KOPT-K1 (cell line): ENCODE data around the gene LAMA5.

Experiments
- H3K27ac ChIP-seq: fragments of 200-600 bp; sonication (generic); 2 replicates; pipeline ENCODE4 v1.5.1; 2016; ENCODE audit warnings: antibody characterized with exemption, mild to moderate bottlenecking, low read depth, low read length; ENCODE audit not compliant: poor library complexity, severe bottlenecking
- H3K36me3 ChIP-seq: fragments of 200-600 bp; sonication (generic); 2 replicates; pipeline ENCODE4 v1.5.1; 2017; ENCODE audit warnings: antibody characterized with exemption, mild to moderate bottlenecking, low read length, moderate library complexity; ENCODE audit not compliant: insufficient read depth
- H3K9me3 ChIP-seq: fragments of 200-600 bp; sonication (generic); 2 replicates; pipeline ENCODE4 v1.5.1; 2017; ENCODE audit warnings: antibody characterized with exemption, low read length, mild to moderate bottlenecking; ENCODE audit not compliant: insufficient read depth, poor library complexity, severe bottlenecking

LAMA5 gene

DNA sequence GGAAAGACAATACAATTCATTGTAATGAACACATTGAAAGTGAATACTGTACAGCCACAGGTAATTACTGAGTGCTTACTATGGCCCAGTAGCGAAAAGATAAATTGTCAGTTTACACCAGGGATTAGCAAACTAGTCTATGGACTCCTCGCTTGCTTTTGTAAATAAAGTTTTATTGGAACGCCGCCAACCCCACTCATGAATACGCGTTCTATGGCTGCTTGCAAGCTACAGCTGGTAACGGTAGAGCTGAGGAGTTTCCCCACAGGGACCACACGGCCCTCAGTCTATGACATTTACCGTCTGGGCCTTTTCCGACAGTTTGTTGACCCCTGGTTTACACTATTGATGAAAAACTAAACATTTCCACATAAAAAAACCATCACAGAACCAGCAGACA is 24.2 kb downstream of the LAMA5 start:
- Histone ChIP-seq H3K27ac (no peak overlapping the region), H3K36me3 (no peaks in the 10 kb centered on the region), H3K9me3 (peaks cover 5% of the 10 kb centered on the region)

DNA sequence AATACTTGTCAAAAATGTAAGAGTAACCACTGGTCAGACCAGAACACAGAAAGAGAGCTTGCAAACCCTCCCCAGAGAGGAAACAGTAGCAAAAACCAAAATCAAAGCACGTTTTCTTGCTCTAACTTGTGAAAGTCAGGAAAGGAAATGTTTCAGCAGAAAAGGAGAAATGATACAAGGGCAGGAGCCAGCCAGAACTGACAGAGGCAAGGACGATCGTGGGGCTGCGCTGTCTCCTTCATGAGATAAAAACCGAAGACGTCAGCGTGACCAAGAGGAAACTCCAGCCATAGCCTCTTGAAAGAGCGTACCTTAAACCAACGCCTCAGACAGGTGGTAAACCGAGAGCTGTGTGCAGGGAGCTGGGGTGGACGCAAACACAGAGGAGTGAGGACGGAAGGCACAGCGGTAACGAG is 27.5 kb downstream of the LAMA5 start:
- H3K36me3 ChIP-seq: no peaks in the 10 kb centered on the region
- H3K9me3 ChIP-seq: peaks cover 5% of the 10 kb centered on the region
- H3K27ac ChIP-seq: no peak overlapping the region

DNA sequence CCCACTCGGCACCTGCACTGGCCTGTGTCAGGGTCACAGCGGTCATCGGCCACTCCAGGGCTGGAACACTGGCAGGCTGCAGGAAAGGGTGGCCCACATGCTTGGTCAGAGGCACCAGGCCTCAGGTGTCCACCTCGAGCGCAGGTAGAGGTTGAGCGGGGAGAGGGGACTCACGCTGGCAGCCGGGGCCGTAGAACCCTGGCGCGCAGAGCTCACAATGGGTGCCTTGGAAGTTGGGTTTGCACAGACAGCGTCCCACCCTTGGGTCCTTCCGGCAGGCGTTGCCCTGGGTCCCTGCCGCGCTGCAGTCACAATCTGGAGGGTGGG is 28.9 kb downstream of the LAMA5 start:
- no peaks in the 10 kb centered on the region for H3K36me3 ChIP-seq
- H3K9me3 ChIP-seq: peaks cover 5% of the 10 kb centered on the region
- H3K27ac ChIP-seq: no peak overlapping the region

DNA sequence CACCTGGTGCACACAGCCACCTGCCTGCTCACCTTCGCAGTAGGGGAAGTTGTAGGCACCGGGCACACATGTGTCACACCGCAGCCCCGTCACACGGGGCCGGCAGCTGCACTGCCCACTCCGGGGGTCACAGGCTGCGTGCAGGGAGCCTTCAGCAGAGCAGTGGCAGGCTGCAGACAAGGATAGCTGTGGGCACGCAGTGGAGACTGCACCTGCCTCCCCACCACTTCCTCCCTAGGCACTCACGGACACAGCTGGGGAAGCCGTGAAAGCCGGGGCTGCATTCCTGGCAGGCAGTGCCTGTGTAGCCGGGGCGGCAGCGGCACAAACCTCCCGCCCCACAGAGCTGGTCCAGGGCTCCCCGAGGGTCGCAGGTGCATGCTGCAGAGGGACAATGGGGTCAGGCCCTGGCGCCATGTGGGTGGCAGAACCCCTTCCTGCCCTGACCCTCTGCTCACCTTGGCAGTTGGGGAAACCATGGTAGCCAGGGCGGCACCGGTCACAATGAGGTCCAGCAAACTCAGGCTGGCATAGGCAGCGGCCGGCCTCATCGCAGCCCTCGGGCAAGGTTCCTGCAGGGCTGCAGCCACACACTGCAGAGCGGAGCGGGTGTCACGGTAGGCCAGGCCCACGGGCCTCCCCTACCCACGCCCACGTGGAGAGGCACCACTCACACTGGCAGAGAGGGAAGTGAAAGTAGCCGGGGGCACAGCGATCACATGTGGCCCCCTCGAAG is 29.4 kb downstream of the LAMA5 start:
- no peak overlapping the region for H3K27ac ChIP-seq
- peaks cover 5% of the 10 kb centered on the region for H3K9me3 ChIP-seq
- no peaks in the 10 kb centered on the region for H3K36me3 ChIP-seq

DNA sequence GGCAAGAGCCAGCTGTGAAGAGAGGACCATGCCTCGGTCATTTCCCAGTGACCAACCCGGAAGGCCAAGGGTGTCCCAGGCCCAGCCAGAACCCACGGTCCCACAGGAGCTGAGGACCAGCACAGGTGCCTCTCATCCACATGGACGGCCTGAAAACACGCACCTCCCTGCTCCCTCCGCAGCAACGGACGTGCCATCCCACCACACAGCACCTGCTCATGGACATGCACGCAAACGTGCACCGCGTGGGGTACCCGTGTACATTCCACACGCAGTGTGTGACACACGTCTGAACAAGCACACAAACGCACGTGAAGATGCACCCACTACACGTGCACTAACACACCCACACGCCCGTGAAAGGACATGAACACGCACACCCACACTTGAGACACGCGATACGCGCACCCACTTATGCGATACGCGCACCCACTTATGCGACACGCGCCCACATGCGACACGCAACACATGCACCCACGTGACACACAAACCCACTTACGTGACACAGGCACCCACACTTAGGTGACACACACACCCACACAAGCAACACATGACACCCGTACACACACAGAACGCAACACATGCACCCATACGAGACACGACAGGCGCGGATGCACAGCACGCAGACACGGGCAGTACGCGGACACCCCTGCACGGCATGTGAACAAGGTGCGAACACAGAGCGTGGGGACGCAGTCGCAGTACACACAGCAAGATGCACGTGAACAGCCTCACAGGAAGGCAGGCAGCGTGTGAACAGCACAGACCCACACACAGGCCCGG is 30.1 kb downstream of the LAMA5 start:
- Histone ChIP-seq H3K27ac (no peak overlapping the region), H3K36me3 (no peaks in the 10 kb centered on the region)

DNA sequence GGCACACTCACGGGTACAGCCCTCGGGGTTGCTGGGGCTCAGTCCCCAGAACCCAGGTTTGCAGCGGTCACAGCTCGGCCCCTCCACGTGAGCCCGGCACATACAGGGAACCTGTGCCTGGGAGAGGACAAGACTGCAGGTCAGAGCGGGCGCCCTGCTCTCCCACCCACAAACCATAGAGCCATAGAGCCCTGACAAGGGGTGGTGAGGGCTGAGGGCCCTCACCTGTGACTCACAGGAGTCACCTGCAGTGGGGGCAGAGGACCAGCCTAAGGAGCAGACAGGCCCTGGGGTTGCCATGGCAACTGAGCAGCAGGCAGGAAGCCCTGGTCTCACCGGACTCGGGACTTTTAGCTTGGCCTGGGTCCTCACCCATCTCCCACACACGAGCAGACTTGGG is 30.8 kb downstream of the LAMA5 start:
- Histone ChIP-seq H3K36me3 (no peaks in the 10 kb centered on the region), H3K9me3 (peaks cover 4% of the 10 kb centered on the region), H3K27ac (no peak overlapping the region)

More for the DNA sequence above, 30.1 kb downstream of the LAMA5 start:
- peaks cover 5% of the 10 kb centered on the region for H3K9me3 ChIP-seq

DNA sequence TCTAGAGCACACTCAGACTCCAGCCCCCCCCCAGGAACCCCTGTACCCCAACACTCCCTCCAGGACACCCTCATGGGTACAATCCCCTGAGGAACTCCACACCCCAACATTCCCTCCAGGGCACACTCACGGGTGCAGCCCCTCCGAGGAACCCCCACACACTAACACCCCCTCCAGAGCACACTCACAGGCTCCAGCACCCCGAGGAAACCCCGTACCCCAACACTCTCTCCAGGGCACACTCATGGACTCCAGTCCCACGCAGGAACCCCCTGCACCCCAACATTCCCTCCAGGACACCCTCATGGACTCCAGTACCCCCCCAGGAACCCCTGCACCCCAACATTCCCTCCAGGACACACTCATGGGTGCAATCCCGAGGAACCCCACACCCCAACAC is 31.6 kb downstream of the LAMA5 start:
- Histone ChIP-seq H3K36me3 (no peaks in the 10 kb centered on the region), H3K27ac (no peak overlapping the region), H3K9me3 (no peaks in the 10 kb centered on the region)

DNA sequence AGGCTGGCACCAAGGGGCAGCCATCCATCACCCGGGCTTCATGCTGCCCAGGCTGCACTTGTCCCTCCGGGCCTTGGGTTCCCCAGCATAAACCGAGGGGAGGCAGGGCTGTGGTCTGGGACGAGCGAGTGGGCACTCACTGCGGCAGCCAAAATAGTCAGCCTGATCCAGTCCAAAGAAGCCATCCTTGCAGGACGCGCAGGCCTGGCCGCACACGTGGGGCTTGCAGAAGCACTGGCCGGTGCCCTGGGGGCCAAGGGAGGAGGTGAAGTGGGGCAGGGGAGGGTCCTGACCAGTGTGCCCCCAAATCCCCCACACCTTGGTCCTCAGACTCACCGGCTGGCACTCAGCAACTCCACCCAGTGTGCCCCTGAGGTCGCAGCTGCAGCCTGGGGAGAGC is 32.2 kb downstream of the LAMA5 start:
- no peak overlapping the region for H3K27ac ChIP-seq
- no peaks in the 10 kb centered on the region for H3K36me3 ChIP-seq
- H3K9me3 ChIP-seq: no peaks in the 10 kb centered on the region

DNA sequence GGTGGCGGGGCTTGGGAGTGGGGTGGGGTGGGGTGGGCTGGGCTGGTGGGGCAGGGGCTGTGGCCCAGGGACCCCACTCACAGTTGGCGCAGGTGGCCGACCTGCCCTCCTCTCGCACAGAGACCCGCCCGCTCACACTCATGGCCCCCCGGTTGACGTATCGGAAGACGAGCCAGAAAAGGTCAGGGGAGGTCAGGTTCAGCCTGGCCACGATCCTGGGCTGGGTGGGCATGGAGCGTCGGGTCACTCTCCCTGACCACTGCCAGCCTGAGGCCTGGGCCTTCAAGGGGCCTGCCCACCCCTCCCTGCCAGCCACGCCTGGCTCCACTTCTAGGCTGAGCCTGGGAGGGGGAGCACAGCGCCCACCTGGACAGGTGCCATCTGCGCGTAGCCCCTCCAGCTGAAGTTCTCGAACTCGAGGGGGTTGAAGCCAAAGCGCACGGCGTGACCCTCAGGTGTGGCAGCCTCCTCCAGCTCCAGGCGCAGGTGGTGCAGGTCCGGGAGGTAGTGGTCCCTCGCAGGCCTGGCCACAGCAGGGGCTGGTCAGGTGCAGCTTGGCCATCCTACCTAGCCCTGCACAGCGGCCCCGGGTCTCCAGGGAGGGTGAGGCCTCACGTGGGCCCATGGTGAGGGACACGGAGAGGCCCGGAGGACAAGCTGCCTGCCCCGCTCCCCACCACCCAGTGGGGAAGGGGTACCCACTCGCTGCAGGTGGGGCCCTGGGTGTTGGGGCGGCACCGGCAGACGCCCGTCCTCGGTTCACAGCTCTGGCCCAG is 33.1 kb downstream of the LAMA5 start:
- Histone ChIP-seq H3K9me3 (no peaks in the 10 kb centered on the region), H3K36me3 (no peaks in the 10 kb centered on the region), H3K27ac (no peak overlapping the region)

DNA sequence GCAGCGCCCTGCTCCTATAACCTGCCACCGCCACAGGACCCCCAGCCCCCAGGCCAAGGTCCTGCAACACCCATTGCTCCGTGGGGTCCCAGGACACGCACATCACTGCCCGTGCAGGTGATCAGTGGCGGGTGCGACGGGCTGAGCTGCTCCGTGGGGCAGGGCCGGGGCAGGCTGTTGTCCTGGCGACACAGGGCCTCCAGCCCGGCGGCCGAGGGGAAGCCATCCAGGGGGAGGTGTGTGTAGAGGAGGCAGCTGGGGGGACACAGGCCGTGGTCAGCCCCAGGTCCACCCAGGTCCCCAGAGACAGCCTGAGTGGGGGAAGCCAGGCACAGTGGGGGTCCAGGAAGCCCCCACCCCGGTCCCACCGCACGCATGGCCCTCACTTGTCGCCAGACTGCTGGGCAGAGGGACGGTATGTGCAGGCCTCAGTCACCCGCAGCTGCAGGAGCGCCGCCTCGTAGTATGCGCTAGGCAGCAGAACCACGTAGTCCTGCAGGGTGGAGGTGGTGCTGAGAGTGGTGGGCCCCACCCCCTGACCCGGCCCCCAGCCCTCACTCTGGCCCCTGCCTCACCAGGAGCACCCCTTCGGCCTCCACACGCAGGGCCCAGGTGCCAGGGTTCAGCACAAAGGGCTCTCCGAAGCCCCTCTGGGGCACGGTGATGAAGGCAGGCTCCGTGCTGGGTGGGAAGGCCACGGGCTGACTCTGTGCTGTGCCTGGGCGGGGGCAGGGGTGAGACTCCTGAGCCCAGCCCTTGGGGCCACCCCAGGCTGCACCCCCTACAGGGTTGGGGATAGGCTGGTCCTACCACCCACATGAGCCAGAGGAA is 33.9 kb downstream of the LAMA5 start:
- H3K36me3 ChIP-seq: no peaks in the 10 kb centered on the region
- no peak overlapping the region for H3K27ac ChIP-seq
- no peaks in the 10 kb centered on the region for H3K9me3 ChIP-seq

DNA sequence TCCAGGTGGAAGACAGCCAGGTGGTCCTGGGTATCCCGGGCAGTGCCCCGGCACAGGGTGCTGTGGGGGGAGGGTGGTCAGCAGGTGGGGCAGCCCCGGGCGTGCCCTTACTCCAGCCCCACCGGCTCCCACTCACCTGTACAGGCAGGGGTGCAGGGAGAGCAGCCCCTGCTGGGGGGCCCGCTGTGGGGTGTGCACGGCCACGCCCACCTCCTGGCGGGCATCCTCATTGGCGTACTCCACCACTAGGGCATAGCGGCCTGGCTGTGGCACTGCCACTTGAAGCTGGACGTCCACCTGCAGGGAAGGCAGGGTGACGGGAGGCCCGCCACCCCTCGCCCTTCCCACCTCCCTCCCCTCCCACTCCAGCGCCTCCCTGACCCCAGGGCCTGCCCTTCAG is 34.7 kb downstream of the LAMA5 start:
- Histone ChIP-seq H3K27ac (no peak overlapping the region), H3K9me3 (no peaks in the 10 kb centered on the region), H3K36me3 (no peaks in the 10 kb centered on the region)

DNA sequence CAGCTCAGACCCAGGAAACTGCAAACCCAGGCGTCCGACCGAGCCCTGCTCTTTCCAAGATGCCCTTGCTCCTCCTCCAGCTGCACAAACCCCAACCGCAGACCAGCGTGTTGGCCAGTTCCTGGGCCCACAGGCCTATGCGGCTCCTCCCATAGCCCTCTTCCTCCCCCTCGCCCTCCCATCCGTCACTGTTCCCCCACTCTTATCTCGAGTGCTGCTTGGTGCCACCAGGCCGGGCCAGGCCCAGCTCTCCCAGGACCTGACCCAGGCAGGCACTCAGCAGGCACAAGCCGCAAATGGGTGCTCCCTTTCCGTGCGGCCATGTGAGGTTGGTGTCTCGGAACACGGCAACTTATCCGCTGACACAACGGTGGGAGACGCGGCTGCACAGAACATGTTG is 35.8 kb downstream of the LAMA5 start:
- no peak overlapping the region for H3K27ac ChIP-seq
- H3K36me3 ChIP-seq: no peaks in the 10 kb centered on the region

DNA sequence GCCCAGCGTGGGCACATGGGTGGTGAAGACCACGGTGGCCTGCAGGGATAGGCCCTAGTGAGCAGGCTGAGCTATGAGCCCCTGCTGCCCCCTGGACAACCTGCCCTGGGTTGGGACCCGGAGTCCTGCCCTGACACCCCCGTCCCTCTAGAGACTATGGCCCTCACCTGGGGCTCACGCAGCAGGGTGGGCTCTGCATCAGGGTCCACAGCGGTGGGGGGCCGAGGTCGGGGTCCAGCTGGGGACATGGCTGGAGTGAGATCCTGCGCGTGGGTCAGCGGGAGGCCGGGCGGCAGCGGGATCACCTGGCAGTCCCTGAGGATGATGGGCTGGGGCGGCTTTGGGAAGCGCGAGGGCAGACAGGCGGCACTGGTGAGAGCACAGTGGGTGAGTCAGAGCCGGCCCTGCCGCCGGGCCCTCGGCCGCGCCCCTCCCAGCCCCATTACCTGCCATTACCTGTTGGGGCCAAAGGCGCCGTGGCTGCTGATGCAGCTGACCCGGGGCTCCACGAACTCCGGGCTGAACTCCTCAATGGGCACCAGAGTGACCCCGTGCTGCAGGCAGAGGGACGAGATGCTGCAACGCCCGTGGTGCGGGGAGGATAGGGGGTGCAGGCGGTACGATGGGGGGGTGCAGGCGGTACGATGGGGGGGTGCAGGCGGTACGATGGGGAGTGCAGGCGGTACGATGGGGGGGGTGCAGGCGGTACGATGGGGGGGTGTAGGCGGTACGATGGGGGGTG is 36.4 kb downstream of the LAMA5 start:
- Histone ChIP-seq H3K36me3 (no peaks in the 10 kb centered on the region), H3K27ac (no peak overlapping the region), H3K9me3 (no peaks in the 10 kb centered on the region)

More for the DNA sequence above, 35.8 kb downstream of the LAMA5 start:
- no peaks in the 10 kb centered on the region for H3K9me3 ChIP-seq
